HG03378 (cell line): ENCODE measurements around the gene PTPRT.

Experiments
- ATAC-seq: cut with Tn5 transposase; IDR thresholded peaks from one replicate; pipeline ENCODE4 v1.9.1; 2021; ENCODE audit warnings: mild to moderate bottlenecking, moderate library complexity; ENCODE audit not compliant: unreplicated experiment

Gene PTPRT

DNA sequence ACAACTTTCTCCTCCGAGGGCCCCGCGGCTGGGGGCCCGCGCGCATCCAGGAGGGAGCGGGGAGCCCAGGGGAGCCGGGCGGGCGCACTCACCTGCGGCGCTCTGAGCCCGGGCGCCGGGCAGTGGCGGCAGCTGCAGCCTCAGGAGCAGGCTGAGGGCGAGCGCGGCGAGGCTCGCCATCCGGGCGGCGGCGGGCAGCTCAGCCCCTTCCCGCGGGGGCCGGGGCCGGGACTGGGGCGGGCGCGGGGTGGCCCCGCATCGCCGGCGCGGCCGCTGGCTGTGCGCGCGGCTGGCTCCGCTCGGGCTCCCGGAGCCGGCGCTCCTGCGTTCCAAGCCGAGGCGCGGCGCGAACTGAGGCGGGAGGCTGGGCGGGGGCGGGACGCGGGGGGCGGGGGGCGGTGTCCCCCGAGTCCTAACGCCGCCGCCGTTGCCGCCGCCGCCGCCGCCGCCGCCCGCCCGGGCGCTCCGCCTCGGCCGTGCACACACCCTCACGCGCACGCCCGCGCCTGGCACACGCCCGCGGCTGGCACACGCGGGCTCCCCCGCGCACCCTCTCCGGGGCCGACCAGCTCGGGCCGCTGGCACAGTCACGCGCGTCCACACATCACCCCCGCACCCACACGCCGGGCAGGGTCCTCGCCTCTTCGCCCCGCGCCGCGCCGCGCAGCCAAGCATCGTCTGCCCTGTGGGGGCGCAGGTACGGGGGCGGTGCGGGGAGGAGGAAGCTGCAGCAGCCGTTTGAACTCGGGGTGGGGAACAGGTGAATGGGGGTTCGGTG lies at the start of gene PTPRT:
TSS of gene PTPRT (minus strand) at position 353 of the 778 bp plus-strand sequence. CDS start at position 180, 173 bp downstream.
- no peak for ATAC-seq

- no peak for ATAC-seq
These were observed 49.1 kb upstream of the PTPRT start for GRCh38 chr20:43238833-43239232.

DNA sequence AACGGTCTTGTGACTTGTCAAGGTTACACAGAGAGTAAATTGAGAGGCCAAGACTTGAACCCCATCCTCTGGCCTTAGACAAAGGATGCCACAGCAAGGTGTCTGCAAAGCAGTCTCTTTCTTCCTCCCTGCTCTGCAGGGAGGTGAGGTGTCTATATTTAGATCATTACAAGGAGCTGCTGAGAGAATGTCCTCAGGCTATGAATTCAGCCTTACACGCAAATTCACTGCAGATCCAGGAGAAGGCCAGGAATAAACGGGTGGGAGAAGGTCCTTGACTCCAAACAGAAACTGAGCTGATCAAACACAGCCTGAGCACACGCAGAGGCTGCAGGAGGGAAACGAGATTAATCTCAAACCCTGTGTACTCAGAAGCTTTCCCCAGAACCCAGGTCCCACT lies 48.6 kb upstream of the PTPRT start:
- no peak for ATAC-seq

- no peak for ATAC-seq
These were observed 48.0 kb upstream of the PTPRT start for GRCh38 chr20:43237651-43238168.

DNA sequence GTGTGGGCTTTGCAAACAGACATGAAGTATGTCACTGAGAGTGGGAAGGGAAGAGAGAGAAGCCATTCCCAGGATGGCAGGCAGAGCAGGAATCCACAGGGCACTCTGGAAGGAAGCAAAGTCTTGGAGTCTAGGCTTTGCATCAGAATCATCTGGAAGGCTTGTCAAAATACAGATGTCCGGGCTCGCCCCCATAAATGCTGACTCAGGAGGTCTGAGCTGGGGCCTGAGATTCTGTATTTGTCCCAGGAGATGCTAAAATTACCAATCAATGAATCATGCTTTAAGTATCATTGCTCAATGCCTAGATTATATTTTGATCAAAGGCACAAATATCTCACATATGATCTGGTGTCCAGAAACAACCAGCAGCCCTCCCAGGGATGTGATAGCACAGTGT lies 46.3 kb upstream of the PTPRT start:
- no peak for ATAC-seq

DNA sequence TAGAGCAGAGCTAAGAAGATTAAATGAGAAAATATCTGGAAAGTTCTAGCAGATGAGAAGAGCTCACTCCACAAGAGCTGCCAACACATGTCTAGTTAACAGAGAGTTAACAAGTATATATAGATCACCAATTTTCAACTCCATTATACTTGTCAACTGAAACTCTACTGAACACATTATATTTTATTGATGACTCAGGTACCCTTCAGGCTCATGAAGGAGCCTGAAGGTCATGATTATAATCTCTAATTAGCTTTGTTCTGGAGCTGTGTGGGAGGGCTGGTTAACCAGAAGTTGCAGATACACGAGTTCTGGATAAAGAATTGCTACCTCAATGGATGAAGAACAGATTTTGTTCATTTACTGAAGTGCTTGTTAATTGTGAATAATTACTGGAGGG lies 42.1 kb upstream of the PTPRT start:
- ATAC-seq: no peak

DNA sequence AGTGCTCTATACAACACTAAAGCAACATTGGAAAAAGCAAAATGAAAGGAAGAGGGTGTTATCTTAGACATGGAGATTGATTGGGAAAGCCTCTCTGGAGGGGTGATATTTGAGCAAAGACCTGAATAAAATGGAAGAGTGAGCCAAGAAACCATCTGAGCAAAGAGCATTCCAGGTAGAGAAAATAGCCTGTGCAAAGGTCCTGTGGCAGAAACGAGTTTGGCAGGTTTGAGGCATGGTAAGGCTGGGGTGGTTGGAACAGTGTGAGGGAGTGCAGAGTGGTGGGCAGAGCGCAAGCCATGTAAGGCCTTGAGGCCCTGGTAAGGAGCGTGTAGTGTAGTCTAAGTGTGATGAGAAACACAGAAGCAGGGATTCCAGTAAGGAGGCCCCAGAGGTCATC lies 40.0 kb upstream of the PTPRT start:
- ATAC-seq: no peak

DNA sequence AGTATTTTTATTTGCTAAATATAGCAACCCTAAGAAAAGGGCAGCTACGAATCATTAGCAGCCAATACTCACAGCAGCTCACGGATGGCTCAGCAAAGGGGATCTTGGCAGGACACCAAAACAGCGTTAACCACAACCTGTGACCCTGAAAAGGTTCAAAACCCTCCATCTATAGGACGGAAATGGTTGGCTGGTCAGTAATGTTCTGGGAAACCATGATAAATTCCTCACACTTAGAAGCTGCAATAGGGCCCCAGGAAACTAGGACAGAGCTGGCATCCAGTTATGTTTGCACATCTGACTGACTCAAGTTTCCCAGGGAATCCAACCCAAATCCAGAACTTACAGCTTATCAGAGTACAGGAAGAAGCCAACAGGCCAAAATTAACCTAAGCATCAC lies 30.9 kb upstream of the PTPRT start:
- no peak for ATAC-seq

- no peak for ATAC-seq
These were observed 21.2 kb upstream of the PTPRT start for GRCh38 chr20:43210901-43211300.

- ATAC-seq: no peak
These were observed 20.1 kb upstream of the PTPRT start for GRCh38 chr20:43209831-43210230.

GRCh38 chr20:43205699-43206098 lies 16.0 kb upstream of the PTPRT start:
- no peak for ATAC-seq

DNA sequence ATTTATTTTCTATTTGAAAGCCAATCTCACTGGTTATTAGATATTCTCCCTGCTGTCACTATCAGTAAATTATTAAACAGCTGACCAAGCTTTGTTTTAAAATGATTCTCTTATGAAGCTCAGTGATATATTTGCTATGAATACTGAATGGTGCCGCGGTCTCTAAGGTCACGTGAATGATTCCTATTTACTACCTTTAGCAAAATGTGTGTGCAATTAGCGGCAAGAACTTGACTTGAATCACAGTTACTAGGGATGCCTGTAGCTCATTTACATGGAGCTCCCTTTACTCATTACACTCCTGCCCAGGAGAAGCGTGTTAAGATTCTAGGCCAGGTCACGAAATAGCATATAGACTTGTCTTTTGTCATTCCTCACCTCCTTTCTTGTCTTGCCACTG lies 12.4 kb upstream of the PTPRT start:
- no peak for ATAC-seq

GRCh38 chr20:43198607-43199006 lies 8.9 kb upstream of the PTPRT start:
- no peak for ATAC-seq

- no peak for ATAC-seq
These were observed 6.5 kb upstream of the PTPRT start for GRCh38 chr20:43196243-43196642.

- ATAC-seq: no peak
These were observed 4.4 kb upstream of the PTPRT start for GRCh38 chr20:43194137-43194536.

DNA sequence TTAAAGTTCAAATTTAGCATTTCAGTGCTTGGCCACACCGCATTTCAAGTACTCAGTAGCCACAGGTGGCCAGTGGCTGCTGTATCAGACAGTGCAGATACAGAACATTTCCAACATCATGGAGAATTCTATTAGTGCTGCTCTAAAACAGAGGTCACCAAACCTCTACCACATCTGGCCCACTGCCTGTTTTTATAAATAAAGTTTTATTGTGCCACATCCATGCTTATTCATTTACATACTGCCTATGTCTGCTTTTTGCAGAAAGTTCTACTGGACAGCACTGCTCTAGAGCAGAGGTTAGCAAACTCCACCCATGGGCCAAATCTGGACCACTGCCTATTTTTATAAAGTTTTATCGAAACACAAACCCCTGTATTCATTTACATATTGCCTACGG lies 3.7 kb upstream of the PTPRT start:
- no peak for ATAC-seq

GRCh38 chr20:43191946-43192863 lies 2.5 kb upstream of the PTPRT start:
- ATAC-seq: no peak

DNA sequence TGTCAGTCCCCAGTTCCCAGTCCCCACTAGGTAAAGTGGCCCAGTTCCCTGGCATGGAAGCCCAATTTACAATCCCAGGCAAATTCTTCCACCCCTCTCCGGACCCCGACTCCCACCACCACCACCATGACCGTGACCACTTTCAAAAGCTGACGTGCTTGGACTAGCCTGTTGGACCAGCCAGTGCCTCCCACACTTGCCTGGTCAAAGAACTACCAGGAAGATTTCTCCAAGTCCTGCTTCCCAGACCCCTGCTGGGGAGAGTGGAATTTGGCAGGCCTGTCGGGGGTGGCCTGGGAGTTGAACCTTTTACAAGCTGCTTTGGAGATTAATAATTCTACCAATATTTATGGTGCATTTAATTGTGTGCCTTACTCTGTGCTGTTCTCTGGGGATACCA lies 1.4 kb upstream of the PTPRT start:
- no peak for ATAC-seq

GRCh38 chr20:43190332-43190953 lies 737 bp upstream of the PTPRT start:
- ATAC-seq: no peak

GRCh38 chr20:43188861-43189553 lies 699 bp downstream of the PTPRT start:
- ATAC-seq: no peak

- ATAC-seq: no peak
These were observed 1.5 kb downstream of the PTPRT start for GRCh38 chr20:43188234-43188653.
